BJ (cell line): ENCODE measurements around the gene ZFAND3. TPM values are rescaled to one million over a fixed set of nuclear protein-coding genes. Genes with fewer than 3 reads are reported as not detected.
"Not testable (repeated sequence)": the region's sequence is repeated elsewhere in the genome, so short reads cannot be mapped to it uniquely, and the experiment has no call there.

Experiments used
- CTCF ChIA-PET: fragments of 350-600 bp; formaldehyde crosslinking; extraction: SDS; loops from one replicate; lab custom pipeline; 2021; ENCODE audit warnings: antibody characterized with exemption, inconsistent platforms; lab: Yijun Ruan, JAX
- POLR2A ChIA-PET: fragments of 300-600 bp; sonication (Branson Sonifier 250); formaldehyde crosslinking; extraction: SDS; loops from one replicate; lab custom pipeline; 2021; ENCODE audit warnings: antibody characterized with exemption; lab: Charles Lee
- DNase-seq: peaks from one replicate; pipeline ENCODE4 v3.0.0-alpha.2; 2011; ENCODE audit warnings: low read depth
- H3K27me3 ChIP-seq: 2 replicates; pipeline ENCODE4 v1.6.0; 2011; ENCODE audit warnings: low read length; ENCODE audit not compliant: control insufficient read depth, insufficient read depth
- H3K36me3 ChIP-seq: 2 replicates; pipeline ENCODE4 v1.5.1; 2011; ENCODE audit warnings: low read length; ENCODE audit not compliant: control insufficient read depth, insufficient read depth
- H3K4me3 ChIP-seq: 2 replicates; pipeline ENCODE4 v1.5.1; 2011; ENCODE audit warnings: low read depth, mild to moderate bottlenecking, control low read depth, low read length
- CTCF ChIP-seq: IDR thresholded peaks from 2 replicates; pipeline ENCODE4 v1.5.1; 2011; ENCODE audit warnings: low read depth, mild to moderate bottlenecking, control low read depth, inconsistent platforms, low read length, moderate library complexity; ENCODE audit not compliant: insufficient read depth
- polyA plus RNA-seq: library from polyadenylated mRNA; depleted of rRNA; stranded (reverse); fragments of >200 nt; gene quantifications from 2 replicates; pipeline ENCODE4 v1.2.3, GENCODE V29; 2011

The ZFAND3 gene
- polyA plus RNA-seq, 1 experiment, result 15.5 TPM

- Histone ChIP-seq H3K27me3 (no peaks in the 10 kb centered on the region), H3K36me3 (no peaks in the 10 kb centered on the region), H3K4me3 (no peak overlapping the region)
- DNase-seq, result no peak
- TF ChIP-seq CTCF, result no peak
- ChIA-PET POLR2A (no interaction called here), CTCF (no interaction called here)
Measured at GRCh38 chr6:38045701-38046305, 226.3 kb downstream of the ZFAND3 start.

- no peak for TF ChIP-seq CTCF
- Histone ChIP-seq H3K36me3 (no peaks in the 10 kb centered on the region), H3K27me3 (no peaks in the 10 kb centered on the region), H3K4me3 (no peak overlapping the region)
- ChIA-PET CTCF (interaction anchor here (1.2 kb wide), 2 partner anchors 13 to 14 kb away, joined by 4 read pairs; no protein-coding TSS in a partner anchor), POLR2A (no interaction called here)
- no peak for DNase-seq
Measured at GRCh38 chr6:38047562-38047961, 228.0 kb downstream of the ZFAND3 start.

- CTCF ChIA-PET, H3K27me3 ChIP-seq, H3K36me3 ChIP-seq, DNase-seq, H3K4me3 ChIP-seq, POLR2A ChIA-PET: not testable (repeated sequence)
Measured at GRCh38 chr6:38049861-38050397, 230.4 kb downstream of the ZFAND3 start.

GRCh38 chr6:38051819-38052434, 232.4 kb downstream of the ZFAND3 start:
- CTCF ChIA-PET, result no interaction called here
- no peaks in the 10 kb centered on the region for H3K27me3 ChIP-seq
- no peak for TF ChIP-seq CTCF

GRCh38 chr6:38054527-38055202, 235.1 kb downstream of the ZFAND3 start:
- POLR2A ChIA-PET, result no interaction called here

More at GRCh38 chr6:38051819-38052434, 232.4 kb downstream of the ZFAND3 start:
- Histone ChIP-seq H3K36me3 (no peaks in the 10 kb centered on the region), H3K4me3 (no peak overlapping the region)
- no peak for DNase-seq
- POLR2A ChIA-PET, result no interaction called here

More at GRCh38 chr6:38054527-38055202, 235.1 kb downstream of the ZFAND3 start:
- CTCF ChIA-PET, result interaction anchor here (1.1 kb wide), 1 partner anchor 13 kb away, joined by 3 read pairs; no protein-coding TSS in a partner anchor
- TF ChIP-seq CTCF, result no peak
- H3K36me3 ChIP-seq, result no peaks in the 10 kb centered on the region
- no peak for DNase-seq
- no peak overlapping the region for H3K4me3 ChIP-seq
- no peaks in the 10 kb centered on the region for H3K27me3 ChIP-seq
